Measurements from ENCODE around the gene TCERG1L.
"Not testable (repeated sequence)": the region's sequence is repeated elsewhere in the genome, so short reads cannot be mapped to it uniquely, and the experiment has no call there.

The TCERG1L gene

GRCh38 chr10:131121511-131122035 lies 189.9 kb downstream of the TCERG1L start:
- no peak for DNase-seq (ENCODE audit: low read depth)

- no peak for DNase-seq (ENCODE audit: low read depth)
Observed at GRCh38 chr10:131119626-131120355, 191.7 kb downstream of the TCERG1L start.

- no peak for DNase-seq (ENCODE audit: low read depth)
Observed at GRCh38 chr10:131117416-131118212, 193.9 kb downstream of the TCERG1L start.

- DNase-seq (ENCODE audit: low read depth) = no peak
Observed at GRCh38 chr10:131116991-131117375, 194.5 kb downstream of the TCERG1L start.

GRCh38 chr10:131116216-131116990 lies 195.1 kb downstream of the TCERG1L start:
- DNase-seq (ENCODE audit: low read depth) = no peak

- DNase-seq (ENCODE audit: low read depth) = no peak
Observed at GRCh38 chr10:131115801-131116200, 195.7 kb downstream of the TCERG1L start.

GRCh38 chr10:131115321-131115720 lies 196.2 kb downstream of the TCERG1L start:
- no peak for DNase-seq (ENCODE audit: low read depth)

- no peak for DNase-seq (ENCODE audit: low read depth)
Observed at GRCh38 chr10:131114846-131115245, 196.7 kb downstream of the TCERG1L start.

GRCh38 chr10:131113709-131114291 lies 197.7 kb downstream of the TCERG1L start:
- DNase-seq (ENCODE audit: low read depth) = no peak

GRCh38 chr10:131113165-131113564 lies 198.4 kb downstream of the TCERG1L start:
- DNase-seq (ENCODE audit: low read depth) = no peak

- no peak for DNase-seq (ENCODE audit: low read depth)
Observed at GRCh38 chr10:131112691-131113090, 198.8 kb downstream of the TCERG1L start.

- no peak for DNase-seq (ENCODE audit: low read depth)
Observed at GRCh38 chr10:131111471-131112080, 199.9 kb downstream of the TCERG1L start.

- DNase-seq (ENCODE audit: low read depth) = no peak
Observed at GRCh38 chr10:131111007-131111406, 200.5 kb downstream of the TCERG1L start.

GRCh38 chr10:131110241-131110783 lies 201.2 kb downstream of the TCERG1L start:
- no peak for DNase-seq (ENCODE audit: low read depth)

GRCh38 chr10:131109726-131110125 lies 201.8 kb downstream of the TCERG1L start:
- DNase-seq (ENCODE audit: low read depth) = no peak

GRCh38 chr10:131109291-131109690 lies 202.2 kb downstream of the TCERG1L start:
- no peak for DNase-seq (ENCODE audit: low read depth)

GRCh38 chr10:131107970-131108369 lies 203.6 kb downstream of the TCERG1L start:
- no peak for DNase-seq (ENCODE audit: low read depth)

GRCh38 chr10:131102676-131103075 lies 208.8 kb downstream of the TCERG1L start:
- no peak for DNase-seq (ENCODE audit: low read depth)

- no peak for DNase-seq (ENCODE audit: low read depth)
Observed at GRCh38 chr10:131102147-131102546, 209.4 kb downstream of the TCERG1L start.

GRCh38 chr10:131100418-131101410 lies 210.8 kb downstream of the TCERG1L start:
- not testable (repeated sequence) for DNase-seq (ENCODE audit: low read depth)

All from activated T-helper 1 cell treated with Interleukin-2 at 50 U/mL for 16 hours (primary cell).